Measurements from ENCODE around the gene CABLES2. TPM values are rescaled to one million over a fixed set of nuclear protein-coding genes. Genes with fewer than 3 reads are reported as not detected.

The CABLES2 gene
- total and polyA plus RNA-seq, 9 donors, result 2.7 to 7.0 (median 4.7) TPM

DNA sequence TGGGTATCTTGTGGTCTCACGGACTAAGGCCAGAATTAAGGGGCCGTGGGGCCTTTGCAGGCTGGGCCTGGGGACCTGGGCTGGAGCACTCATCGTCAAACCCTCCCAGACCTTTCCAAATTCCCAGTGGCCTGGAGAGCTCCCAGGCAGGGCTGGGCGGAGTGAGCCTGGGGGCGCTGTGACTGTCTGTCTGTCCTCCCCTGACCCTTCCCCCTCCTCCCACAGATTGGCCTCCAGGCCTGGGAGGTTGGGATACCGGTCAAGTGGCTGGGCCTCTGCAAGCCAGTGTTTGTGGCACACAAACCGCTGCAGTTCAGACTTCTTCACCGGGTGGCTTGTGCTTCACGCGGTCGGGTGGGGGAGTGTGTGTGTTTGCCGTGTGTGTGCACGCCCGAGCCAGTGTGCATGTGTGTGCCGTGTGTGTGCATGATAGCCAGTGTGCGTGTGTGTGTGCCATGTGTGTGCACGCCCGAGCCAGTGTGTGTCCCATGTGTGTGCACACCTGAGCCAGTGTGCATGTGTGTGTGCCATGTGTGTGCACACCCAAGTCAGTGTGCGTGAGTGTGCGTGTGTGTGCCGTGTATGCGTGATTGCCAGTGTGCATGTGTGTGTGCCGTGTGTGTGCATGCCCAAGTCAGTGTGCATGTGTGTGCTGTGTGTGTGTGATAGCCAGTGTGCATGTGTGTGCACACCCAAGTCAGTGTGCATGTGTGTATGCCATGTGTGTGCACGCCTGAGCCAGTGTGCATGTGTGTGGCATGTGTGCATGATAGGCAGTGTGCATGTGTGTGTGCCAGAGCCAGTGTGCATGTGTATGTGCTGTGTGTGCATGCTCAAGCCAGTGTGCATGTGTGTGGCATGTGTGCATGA, 14.0 kb upstream of the CABLES2 start:
- Histone ChIP-seq H3K36me3 (no peaks in the 10 kb centered on the region), H3K27me3 (no peaks in the 10 kb centered on the region), H3K4me1 (ENCODE audit: insufficient read depth) (no peaks in the 10 kb centered on the region), H3K4me3 (no peak overlapping the region), H3K9me3 (no peaks in the 10 kb centered on the region), H3K27ac (no peak overlapping the region)
- DNase-seq, result no peak
- intact Hi-C loops (cut with DNase I), result loop anchor here in 1 of 4 donors (10.0 kb wide), 1 partner anchor 174 kb away; no protein-coding TSS in a partner anchor
- 73 to 76% (median 74%) methylated on average over 24 of the region's 24 CpGs for WGBS, 3 donors
- no peak for TF ChIP-seq EP300 (IDR thresholded peaks at IDR 0.05)
- TF ChIP-seq, protein P1, sequence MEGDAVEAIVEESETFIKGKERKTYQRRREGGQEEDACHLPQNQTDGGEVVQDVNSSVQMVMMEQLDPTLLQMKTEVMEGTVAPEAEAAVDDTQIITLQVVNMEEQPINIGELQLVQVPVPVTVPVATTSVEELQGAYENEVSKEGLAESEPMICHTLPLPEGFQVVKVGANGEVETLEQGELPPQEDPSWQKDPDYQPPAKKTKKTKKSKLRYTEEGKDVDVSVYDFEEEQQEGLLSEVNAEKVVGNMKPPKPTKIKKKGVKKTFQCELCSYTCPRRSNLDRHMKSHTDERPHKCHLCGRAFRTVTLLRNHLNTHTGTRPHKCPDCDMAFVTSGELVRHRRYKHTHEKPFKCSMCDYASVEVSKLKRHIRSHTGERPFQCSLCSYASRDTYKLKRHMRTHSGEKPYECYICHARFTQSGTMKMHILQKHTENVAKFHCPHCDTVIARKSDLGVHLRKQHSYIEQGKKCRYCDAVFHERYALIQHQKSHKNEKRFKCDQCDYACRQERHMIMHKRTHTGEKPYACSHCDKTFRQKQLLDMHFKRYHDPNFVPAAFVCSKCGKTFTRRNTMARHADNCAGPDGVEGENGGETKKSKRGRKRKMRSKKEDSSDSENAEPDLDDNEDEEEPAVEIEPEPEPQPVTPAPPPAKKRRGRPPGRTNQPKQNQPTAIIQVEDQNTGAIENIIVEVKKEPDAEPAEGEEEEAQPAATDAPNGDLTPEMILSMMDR (IDR thresholded peaks at IDR 0.05), result no peak
- TF ChIP-seq POLR2A (IDR thresholded peaks at IDR 0.05), result no peak

DNA sequence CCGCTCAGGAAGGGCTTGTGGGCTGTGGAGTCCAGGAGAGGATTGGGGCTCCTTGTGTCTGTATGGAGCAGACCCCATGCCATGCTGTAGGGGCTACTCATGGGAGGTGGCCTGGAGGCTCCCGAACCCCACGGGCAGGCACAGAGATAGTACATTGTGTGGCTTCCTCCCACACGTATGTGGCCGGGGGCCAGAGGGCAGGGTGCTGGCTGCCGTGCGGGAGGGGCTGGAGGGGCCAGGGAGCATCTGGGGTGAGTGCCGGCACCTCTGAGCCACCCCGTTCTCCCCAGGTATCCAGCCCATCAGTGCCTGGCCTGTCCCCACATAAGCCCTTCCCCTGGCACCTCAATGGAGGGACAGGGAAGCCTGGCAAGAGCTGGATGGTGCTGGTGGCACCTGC, 12.7 kb upstream of the CABLES2 start:
- Histone ChIP-seq H3K36me3 (no peaks in the 10 kb centered on the region), H3K4me3 (no peak overlapping the region), H3K9me3 (no peaks in the 10 kb centered on the region), H3K27me3 (no peaks in the 10 kb centered on the region), H3K4me1 (ENCODE audit: insufficient read depth) (no peaks in the 10 kb centered on the region), H3K27ac (no peak overlapping the region)
- DNase-seq, result no peak
- TF ChIP-seq, protein P1 (IDR thresholded peaks at IDR 0.05), result no peak
- no peak for TF ChIP-seq EP300 (IDR thresholded peaks at IDR 0.05)
- TF ChIP-seq POLR2A (IDR thresholded peaks at IDR 0.05), result no peak
- 35 to 48% (median 41%) methylated on average over 9 of the region's 9 CpGs for WGBS, 3 donors
- intact Hi-C loops (cut with DNase I), result loop anchor here in 2 of 4 donors (10.0 kb wide), 2 partner anchors 175 to 785 kb away; no protein-coding TSS in a partner anchor

GRCh38 chr20:62418709-62419487, 11.8 kb upstream of the CABLES2 start:
- no peaks in the 10 kb centered on the region for H3K4me1 ChIP-seq (ENCODE audit: insufficient read depth)
- H3K27ac ChIP-seq, result no peak overlapping the region
- H3K9me3 ChIP-seq, result no peaks in the 10 kb centered on the region
- intact Hi-C loops (cut with DNase I), result loop anchor here in 1 of 4 donors (10.0 kb wide), 1 partner anchor 786 kb away; no protein-coding TSS in a partner anchor
- no peak for DNase-seq
- no peaks in the 10 kb centered on the region for H3K27me3 ChIP-seq
- 69 to 77% (median 74%) methylated on average over 17 to 19 of the region's 19 CpGs for WGBS, 3 donors
- TF ChIP-seq, protein P1 (IDR thresholded peaks at IDR 0.05), result no peak
- no peak for TF ChIP-seq EP300 (IDR thresholded peaks at IDR 0.05)
- no peak for TF ChIP-seq POLR2A (IDR thresholded peaks at IDR 0.05)
- H3K36me3 ChIP-seq, result no peaks in the 10 kb centered on the region
- no peak overlapping the region for H3K4me3 ChIP-seq

DNA sequence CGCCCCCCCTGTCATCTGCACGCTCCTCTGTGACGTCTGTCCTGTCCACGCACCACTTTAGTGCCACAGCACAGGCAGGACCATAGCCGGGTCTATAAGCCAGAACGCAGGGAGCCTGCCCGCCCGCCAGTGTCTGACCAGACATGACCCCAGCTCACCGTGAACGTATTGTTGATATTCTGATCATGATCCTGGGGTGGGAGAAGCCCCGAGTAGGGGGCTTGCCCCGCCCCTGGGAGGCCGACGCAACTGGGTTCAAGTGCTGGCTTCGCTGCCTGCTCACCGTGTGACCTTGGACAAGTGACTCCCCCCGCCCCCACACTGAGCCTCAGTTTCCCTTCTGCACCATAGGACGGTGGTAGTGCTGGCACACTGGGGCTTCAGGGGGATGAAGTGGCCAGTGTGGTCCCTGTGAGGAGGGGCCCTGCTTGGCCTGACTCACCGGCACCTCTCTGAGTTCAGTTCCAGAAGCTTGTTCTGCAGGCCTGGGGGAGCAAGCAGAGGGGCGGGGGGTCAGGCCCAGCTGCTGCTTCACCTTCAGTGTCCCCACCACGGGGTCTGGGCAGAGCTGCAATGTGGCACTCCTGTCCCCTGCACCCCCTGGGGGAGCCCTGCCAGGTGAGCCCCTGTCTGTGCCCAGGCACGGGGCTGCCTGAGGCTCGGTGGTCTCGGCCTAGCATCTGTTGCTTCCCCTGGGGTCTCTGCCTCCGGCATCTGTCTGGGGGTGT, 11.1 kb upstream of the CABLES2 start:
- DNase-seq, result no peak
- no peak overlapping the region for H3K27ac ChIP-seq
- H3K9me3 ChIP-seq, result no peaks in the 10 kb centered on the region
- H3K36me3 ChIP-seq, result no peaks in the 10 kb centered on the region
- intact Hi-C loops (cut with DNase I), result loop anchor here in 1 of 4 donors (10.0 kb wide), 1 partner anchor 787 kb away; no protein-coding TSS in a partner anchor
- no peaks in the 10 kb centered on the region for H3K27me3 ChIP-seq
- 63 to 71% (median 65%) methylated on average over 24 to 25 of the region's 25 CpGs for WGBS, 3 donors
- no peaks in the 10 kb centered on the region for H3K4me1 ChIP-seq (ENCODE audit: insufficient read depth)
- TF ChIP-seq, protein P1 (IDR thresholded peaks at IDR 0.05), result no peak
- no peak for TF ChIP-seq EP300 (IDR thresholded peaks at IDR 0.05)
- TF ChIP-seq POLR2A (IDR thresholded peaks at IDR 0.05), result no peak
- H3K4me3 ChIP-seq, result no peak overlapping the region
